SKM-1 (cell line): ENCODE data around the gene FAM219A.

Experiments
- DNase-seq: peaks from one replicate; lab custom pipeline; 2025; ENCODE audit not compliant: unreplicated experiment; lab: John Stamatoyannopoulos, UW

The FAM219A gene

GRCh38 chr9:34458013-34458958, at the start of gene FAM219A, which contains the start of gene DNAI1:
Gene FAM219A (minus strand): TSS chr9:34458570. CDS start chr9:34458263, 307 bp downstream.
Gene DNAI1 (plus strand): TSS chr9:34458805. CDS start chr9:34459006, 201 bp downstream.
- DNase-seq = peak; percentile 96

- DNase-seq = no peak
Observed at GRCh38 chr9:34507966-34508365, 49.6 kb upstream of the FAM219A start.

GRCh38 chr9:34507556-34507955, 49.2 kb upstream of the FAM219A start:
- DNase-seq = no peak

GRCh38 chr9:34506623-34507022, 48.3 kb upstream of the FAM219A start:
- DNase-seq = no peak

- DNase-seq = no peak
Observed at GRCh38 chr9:34505370-34506120, 47.2 kb upstream of the FAM219A start.

GRCh38 chr9:34503406-34503805, 45.0 kb upstream of the FAM219A start:
- no peak for DNase-seq

- DNase-seq = no peak
Observed at GRCh38 chr9:34502891-34503290, 44.5 kb upstream of the FAM219A start.

- DNase-seq = no peak
Observed at GRCh38 chr9:34502471-34502870, 44.1 kb upstream of the FAM219A start.

- DNase-seq = no peak
Observed at GRCh38 chr9:34501889-34502425, 43.6 kb upstream of the FAM219A start.

GRCh38 chr9:34501372-34501771, 43.0 kb upstream of the FAM219A start:
- DNase-seq = no peak

GRCh38 chr9:34500623-34501267, 42.4 kb upstream of the FAM219A start:
- DNase-seq = peak; percentile 34

- no peak for DNase-seq
Observed at GRCh38 chr9:34499076-34499475, 40.7 kb upstream of the FAM219A start.

- no peak for DNase-seq
Observed at GRCh38 chr9:34498553-34498952, 40.2 kb upstream of the FAM219A start.

- DNase-seq = no peak
Observed at GRCh38 chr9:34496149-34496712, 37.9 kb upstream of the FAM219A start.

GRCh38 chr9:34493972-34494535, 35.7 kb upstream of the FAM219A start:
- no peak for DNase-seq

- no peak for DNase-seq
Observed at GRCh38 chr9:34492051-34492450, 33.7 kb upstream of the FAM219A start.

GRCh38 chr9:34491596-34491995, 33.2 kb upstream of the FAM219A start:
- DNase-seq = no peak

- DNase-seq = no peak
Observed at GRCh38 chr9:34490760-34491159, 32.4 kb upstream of the FAM219A start.

- no peak for DNase-seq
Observed at GRCh38 chr9:34490360-34490759, 32.0 kb upstream of the FAM219A start.

GRCh38 chr9:34486572-34486971, 28.2 kb upstream of the FAM219A start:
- DNase-seq = no peak
